HG03558 (cell line): ENCODE results near the gene PRMT9.
A peak's percentile ranks its signal among the peaks of the same experiment; 100 is the strongest.

Source experiments
- ATAC-seq: cut with Tn5 transposase; IDR thresholded peaks from one replicate; pipeline ENCODE4 v1.9.1; 2021; ENCODE audit warnings: moderate number of reproducible peaks; ENCODE audit not compliant: unreplicated experiment; ENCODE audit errors: extremely low read depth

PRMT9 gene

GRCh38 chr4:147683717-147684700 is at the start of gene PRMT9:
Gene PRMT9, minus strand, starts transcription at chr4:147684163. Its CDS starts 176 bp downstream, at chr4:147683987.
- ATAC-seq, result peak; percentile 98

GRCh38 chr4:147732518-147733235 is 48.7 kb upstream of the PRMT9 start:
- ATAC-seq, result no peak

- peak; percentile 28 for ATAC-seq
Observed at GRCh38 chr4:147731580-147732517, 47.9 kb upstream of the PRMT9 start, which contains the start of gene ARHGAP10. Gene ARHGAP10, plus strand, starts transcription at chr4:147732088. Its CDS starts 214 bp downstream, at chr4:147732302.

- no peak for ATAC-seq
Observed at GRCh38 chr4:147730333-147730732, 46.4 kb upstream of the PRMT9 start.

GRCh38 chr4:147727476-147728028 is 43.6 kb upstream of the PRMT9 start:
- ATAC-seq, result no peak

GRCh38 chr4:147725673-147726072 is 41.7 kb upstream of the PRMT9 start:
- ATAC-seq, result no peak

- no peak for ATAC-seq
Observed at GRCh38 chr4:147724468-147725201, 40.7 kb upstream of the PRMT9 start.

- no peak for ATAC-seq
Observed at GRCh38 chr4:147723326-147723725, 39.4 kb upstream of the PRMT9 start.

- peak; percentile 87 for ATAC-seq
Observed at GRCh38 chr4:147717878-147718277, 33.9 kb upstream of the PRMT9 start.

- no peak for ATAC-seq
Observed at GRCh38 chr4:147714575-147715401, 30.8 kb upstream of the PRMT9 start.

- no peak for ATAC-seq
Observed at GRCh38 chr4:147709999-147710398, 26.0 kb upstream of the PRMT9 start.

- no peak for ATAC-seq
Observed at GRCh38 chr4:147707892-147708672, 24.1 kb upstream of the PRMT9 start.

- ATAC-seq, result no peak
Observed at GRCh38 chr4:147704846-147705245, 20.9 kb upstream of the PRMT9 start.

- ATAC-seq, result no peak
Observed at GRCh38 chr4:147696866-147697265, 12.9 kb upstream of the PRMT9 start.

- ATAC-seq, result no peak
Observed at GRCh38 chr4:147693218-147693617, 9.3 kb upstream of the PRMT9 start.

- no peak for ATAC-seq
Observed at GRCh38 chr4:147691820-147692219, 7.9 kb upstream of the PRMT9 start.

- no peak for ATAC-seq
Observed at GRCh38 chr4:147689067-147689466, 5.1 kb upstream of the PRMT9 start.
